ACC112 (cell line): ENCODE data around the gene IDH3B.

Experiments used
- H2AFZ ChIP-seq: fragments of 200-600 bp; sonication (generic); one replicate; pipeline ENCODE4 v1.6.0; 2017; ENCODE audit warnings: antibody characterized with exemption, low read length; ENCODE audit not compliant: unreplicated experiment
- H3K27ac ChIP-seq: fragments of 200-600 bp; sonication (generic); 2 replicates; pipeline ENCODE4 v1.5.1; 2014; ENCODE audit warnings: low read depth, mild to moderate bottlenecking, antibody characterized with exemption, low read length, moderate library complexity
- H3K27me3 ChIP-seq: fragments of 200-600 bp; sonication (generic); 2 replicates; pipeline ENCODE4 v1.6.1; 2014; ENCODE audit warnings: mild to moderate bottlenecking, antibody characterized with exemption, low read length, moderate library complexity, mixed read lengths; ENCODE audit not compliant: insufficient read depth
- H3K36me3 ChIP-seq: fragments of 200-600 bp; sonication (generic); 2 replicates; pipeline ENCODE4 v1.6.1; 2016; ENCODE audit warnings: mild to moderate bottlenecking, antibody characterized with exemption, low read length, moderate library complexity, mixed read lengths; ENCODE audit not compliant: insufficient read depth
- H3K4me1 ChIP-seq: fragments of 200-600 bp; sonication (generic); one replicate; pipeline ENCODE4 v1.6.1; 2016; ENCODE audit warnings: low read length, mixed read lengths; ENCODE audit not compliant: insufficient read depth, unreplicated experiment, control insufficient read depth
- H3K4me3 ChIP-seq: fragments of 200-600 bp; sonication (generic); 2 replicates; pipeline ENCODE4 v1.5.1; 2014; ENCODE audit warnings: mild to moderate bottlenecking, low read depth, low read length
- H3K79me2 ChIP-seq: fragments of 200-600 bp; sonication (generic); one replicate; pipeline ENCODE4 v1.6.0; 2016; ENCODE audit warnings: low read length; ENCODE audit not compliant: control insufficient read depth, unreplicated experiment, insufficient read depth

The IDH3B gene

GRCh38 chr20:2656471-2657117, 7.4 kb downstream of the IDH3B start:
- Histone ChIP-seq H3K36me3 (peaks cover 40% of the 10 kb centered on the region; the same call in 1 of the 2 replicates), H3K27ac (no peak overlapping the region), H3K4me1 (peaks cover 12% of the 10 kb centered on the region), H2AFZ (no peak overlapping the region), H3K27me3 (no peaks in the 10 kb centered on the region), H3K79me2 (peaks cover 47% of the 10 kb centered on the region), H3K4me3 (no peak overlapping the region)

- peaks cover 40% of the 10 kb centered on the region; the same call in 1 of the 2 replicates for H3K36me3 ChIP-seq
- H3K27me3 ChIP-seq: no peaks in the 10 kb centered on the region
- no peak overlapping the region for H2AFZ ChIP-seq
- H3K27ac ChIP-seq: no peak overlapping the region
- H3K79me2 ChIP-seq: peaks cover 53% of the 10 kb centered on the region
- H3K4me3 ChIP-seq: peak overlapping the region; percentile 100; the same call in 1 of the 2 replicates
- H3K4me1 ChIP-seq: peaks cover 17% of the 10 kb centered on the region
Observed at GRCh38 chr20:2655331-2656116, 8.5 kb downstream of the IDH3B start.

- no peak overlapping the region for H2AFZ ChIP-seq
- peaks cover 40% of the 10 kb centered on the region; the same call in 1 of the 2 replicates for H3K36me3 ChIP-seq
- no peak overlapping the region for H3K27ac ChIP-seq
- peaks cover 17% of the 10 kb centered on the region for H3K4me1 ChIP-seq
- H3K79me2 ChIP-seq: peaks cover 57% of the 10 kb centered on the region
- H3K27me3 ChIP-seq: no peaks in the 10 kb centered on the region
- H3K4me3 ChIP-seq: peak overlapping the region; percentile 100
Observed at GRCh38 chr20:2654831-2655230, 9.2 kb downstream of the IDH3B start.

GRCh38 chr20:2654384-2654822, 9.6 kb downstream of the IDH3B start:
- peaks cover 17% of the 10 kb centered on the region for H3K4me1 ChIP-seq
- no peaks in the 10 kb centered on the region for H3K27me3 ChIP-seq
- peaks cover 40% of the 10 kb centered on the region; the same call in 1 of the 2 replicates for H3K36me3 ChIP-seq
- H2AFZ ChIP-seq: no peak overlapping the region
- H3K27ac ChIP-seq: no peak overlapping the region
- peaks cover 57% of the 10 kb centered on the region for H3K79me2 ChIP-seq
- peak overlapping the region; percentile 100 for H3K4me3 ChIP-seq

- Histone ChIP-seq H2AFZ (no peak overlapping the region), H3K4me1 (peaks cover 17% of the 10 kb centered on the region), H3K4me3 (peak overlapping the region; percentile 100), H3K79me2 (peaks cover 57% of the 10 kb centered on the region), H3K27ac (peak overlapping the region; percentile 35; the same call in 1 of the 2 replicates), H3K27me3 (no peaks in the 10 kb centered on the region), H3K36me3 (peaks cover 40% of the 10 kb centered on the region; the same call in 1 of the 2 replicates)
Observed at GRCh38 chr20:2653556-2654383, 10.2 kb downstream of the IDH3B start.

- H3K27me3 ChIP-seq: no peaks in the 10 kb centered on the region
- peak overlapping the region; percentile 26 for H2AFZ ChIP-seq
- H3K4me1 ChIP-seq: peaks cover 17% of the 10 kb centered on the region
- peaks cover 40% of the 10 kb centered on the region; the same call in 1 of the 2 replicates for H3K36me3 ChIP-seq
- peak overlapping the region; percentile 100 for H3K4me3 ChIP-seq
- peak overlapping the region; percentile 35; the same call in 1 of the 2 replicates for H3K27ac ChIP-seq
- H3K79me2 ChIP-seq: peaks cover 57% of the 10 kb centered on the region
Observed at GRCh38 chr20:2652724-2653555, 11.1 kb downstream of the IDH3B start.

GRCh38 chr20:2651772-2652723, 12.0 kb downstream of the IDH3B start, which contains the start of gene NOP56:
TSS of gene NOP56 (plus strand) at chr20:2652632. CDS start at chr20:2652661, 29 bp downstream.
- Histone ChIP-seq H3K36me3 (peaks cover 36% of the 10 kb centered on the region; the same call in 1 of the 2 replicates), H2AFZ (peak within 1 kb of the TSS; percentile 26), H3K27me3 (no peaks in the 10 kb centered on the region), H3K79me2 (peaks cover 56% of the 10 kb centered on the region), H3K27ac (peak within 1 kb of the TSS; percentile 78), H3K4me3 (peak within 1 kb of the TSS; percentile 100), H3K4me1 (peaks cover 17% of the 10 kb centered on the region)

GRCh38 chr20:2643708-2644107, 20.3 kb downstream of the IDH3B start:
- 0 out of 2 replicates have a peak, but pooled peaks cover 8% of the 10 kb centered on the region for H3K36me3 ChIP-seq
- no peaks in the 10 kb centered on the region for H3K79me2 ChIP-seq
- no peaks in the 10 kb centered on the region for H3K4me1 ChIP-seq
- no peak overlapping the region for H3K4me3 ChIP-seq
- H3K27me3 ChIP-seq: no peaks in the 10 kb centered on the region
- H2AFZ ChIP-seq: no peak overlapping the region
- no peak overlapping the region for H3K27ac ChIP-seq

GRCh38 chr20:2640899-2641298, 23.1 kb downstream of the IDH3B start:
- H3K27ac ChIP-seq: no peak overlapping the region
- H3K79me2 ChIP-seq: no peaks in the 10 kb centered on the region
- no peaks in the 10 kb centered on the region for H3K27me3 ChIP-seq
- no peak overlapping the region for H3K4me3 ChIP-seq
- H2AFZ ChIP-seq: no peak overlapping the region
- no peaks in the 10 kb centered on the region for H3K4me1 ChIP-seq
- H3K36me3 ChIP-seq: 0 out of 2 replicates have a peak, but pooled peaks cover 8% of the 10 kb centered on the region
